Type B pancreatic cell (in vitro differentiated cells): ENCODE results near the gene NME7. TPM values are rescaled to one million over a fixed set of nuclear protein-coding genes. Genes with fewer than 3 reads are reported as not detected.

Source experiments
- DNase-seq: peaks from one replicate; pipeline ENCODE4 v3.0.0; 2021; ENCODE audit warnings: mixed read lengths; ENCODE audit not compliant: unreplicated experiment; ENCODE audit errors: extremely low spot score
- H3K27ac Mint-ChIP-seq: 2 replicates; pipeline ENCODE4 v1.8.0; 2021; ENCODE audit warnings: mild to moderate bottlenecking, mixed read lengths
- H3K27me3 Mint-ChIP-seq: 2 replicates; pipeline ENCODE4 v1.8.0; 2021; ENCODE audit warnings: mixed read lengths
- H3K36me3 Mint-ChIP-seq: 2 replicates; pipeline ENCODE4 v1.8.0; 2021; ENCODE audit warnings: mixed read lengths
- H3K4me1 Mint-ChIP-seq: one replicate; pipeline ENCODE4 v1.8.0; 2021; ENCODE audit warnings: mixed read lengths; ENCODE audit not compliant: unreplicated experiment
- H3K4me3 Mint-ChIP-seq: 2 replicates; pipeline ENCODE4 v1.8.0; 2021; ENCODE audit warnings: mild to moderate bottlenecking, mixed read lengths
- H3K9me3 Mint-ChIP-seq: 2 replicates; pipeline ENCODE4 v1.8.0; 2021; ENCODE audit warnings: mixed read lengths
- CTCF ChIP-seq: fragments of 200-600 bp; sonication (generic); conservative IDR thresholded peaks from 2 replicates; pipeline ENCODE4 v1.5.0; 2021; ENCODE audit warnings: antibody characterized with exemption, mild to moderate bottlenecking
- total RNA-seq: library from RNA; stranded (reverse); gene quantifications from 2 replicates; pipeline ENCODE4 v1.2.1, GENCODE V29; 2021; ENCODE audit warnings: low replicate concordance

Gene NME7
- total RNA-seq, 1 donor from 2014 or later: 25.9 TPM

- Mint-ChIP-seq H3K4me3 (peak overlapping the region; percentile 83), H3K27me3 (no peaks in the 10 kb centered on the region), H3K36me3 (peaks cover 60% of the 10 kb centered on the region)
These were observed 251.6 kb downstream of the NME7 start for GRCh38 chr1:169115891-169116585.

GRCh38 chr1:169113613-169114119, 253.9 kb downstream of the NME7 start:
- Mint-ChIP-seq H3K9me3 (no peaks in the 10 kb centered on the region), H3K27me3 (no peaks in the 10 kb centered on the region), H3K4me1 (peaks cover 68% of the 10 kb centered on the region), H3K4me3 (peak overlapping the region; percentile 17), H3K27ac (peak overlapping the region; percentile 66), H3K36me3 (peaks cover 52% of the 10 kb centered on the region)
- TF ChIP-seq CTCF: no peak
- no peak for DNase-seq

More at GRCh38 chr1:169115891-169116585, 251.6 kb downstream of the NME7 start:
- TF ChIP-seq CTCF: no peak
- no peak for DNase-seq
- peak overlapping the region; percentile 92 for H3K27ac Mint-ChIP-seq
- peaks cover 58% of the 10 kb centered on the region for H3K4me1 Mint-ChIP-seq
- H3K9me3 Mint-ChIP-seq: no peaks in the 10 kb centered on the region

- Mint-ChIP-seq H3K27me3 (no peaks in the 10 kb centered on the region), H3K27ac (peak overlapping the region; percentile 85)
These were observed 255.4 kb downstream of the NME7 start for GRCh38 chr1:169112241-169112640.

GRCh38 chr1:169111472-169111871, 256.1 kb downstream of the NME7 start:
- H3K36me3 Mint-ChIP-seq: peaks cover 47% of the 10 kb centered on the region
- H3K4me1 Mint-ChIP-seq: peaks cover 56% of the 10 kb centered on the region
- H3K27ac Mint-ChIP-seq: peak overlapping the region; percentile 69
- DNase-seq: no peak
- peak overlapping the region; percentile 60 for H3K4me3 Mint-ChIP-seq
- no peak for TF ChIP-seq CTCF
- no peaks in the 10 kb centered on the region for H3K9me3 Mint-ChIP-seq
- no peaks in the 10 kb centered on the region for H3K27me3 Mint-ChIP-seq

More at GRCh38 chr1:169112241-169112640, 255.4 kb downstream of the NME7 start:
- H3K4me1 Mint-ChIP-seq: peaks cover 62% of the 10 kb centered on the region
- H3K36me3 Mint-ChIP-seq: peaks cover 53% of the 10 kb centered on the region
- no peaks in the 10 kb centered on the region for H3K9me3 Mint-ChIP-seq
- DNase-seq: no peak
- TF ChIP-seq CTCF: no peak
- peak overlapping the region; percentile 74 for H3K4me3 Mint-ChIP-seq

- DNase-seq: no peak
- Mint-ChIP-seq H3K27me3 (no peaks in the 10 kb centered on the region), H3K36me3 (peaks cover 41% of the 10 kb centered on the region), H3K27ac (peak overlapping the region; percentile 92), H3K4me1 (peaks cover 50% of the 10 kb centered on the region), H3K9me3 (no peaks in the 10 kb centered on the region), H3K4me3 (peak overlapping the region; percentile 94)
- TF ChIP-seq CTCF: no peak
These were observed 256.7 kb downstream of the NME7 start for GRCh38 chr1:169110689-169111447.
